Mucosa of rectum (tissue), 2 donors: ENCODE results near the gene PAPPA.

Source experiments
- H3K27ac ChIP-seq, 2 donors: one replicate each; pipeline ENCODE4 v1.7.0; 2013; ENCODE audit warnings: inconsistent platforms in 2 of 2, low read depth in 2 of 2, low read length in 2 of 2
- H3K27me3 ChIP-seq, 2 donors: one replicate each; pipeline ENCODE4 v1.7.0; 2013; ENCODE audit warnings: low read length in 2 of 2; ENCODE audit not compliant: control insufficient read depth in 2 of 2, insufficient read depth in 2 of 2
- H3K36me3 ChIP-seq, 2 donors: one replicate each; pipeline ENCODE4 v1.7.0; 2013; ENCODE audit warnings: low read length in 2 of 2; ENCODE audit not compliant: control insufficient read depth in 2 of 2, insufficient read depth in 2 of 2
- H3K4me1 ChIP-seq, 2 donors: one replicate each; pipeline ENCODE4 v1.7.0; 2013; ENCODE audit warnings: low read length in 2 of 2, mild to moderate bottlenecking in 1 of 2; ENCODE audit not compliant: control insufficient read depth in 2 of 2, insufficient read depth in 2 of 2
- H3K4me3 ChIP-seq, 2 donors: one replicate each; pipeline ENCODE4 v1.7.0; 2013; ENCODE audit warnings: low read length in 2 of 2
- H3K9ac ChIP-seq, 2 donors: one replicate each; pipeline ENCODE4 v1.7.0; 2013; ENCODE audit warnings: low read length in 2 of 2, low read depth in 1 of 2, mild to moderate bottlenecking in 1 of 2
- H3K9me3 ChIP-seq, 2 donors: one replicate each; pipeline ENCODE4 v1.7.0; 2013; ENCODE audit warnings: low read length in 2 of 2; ENCODE audit not compliant: control insufficient read depth in 2 of 2
- donor health status: healthy.
- donor health status: Normal muscosa, but diverticular disease.

The PAPPA gene

DNA sequence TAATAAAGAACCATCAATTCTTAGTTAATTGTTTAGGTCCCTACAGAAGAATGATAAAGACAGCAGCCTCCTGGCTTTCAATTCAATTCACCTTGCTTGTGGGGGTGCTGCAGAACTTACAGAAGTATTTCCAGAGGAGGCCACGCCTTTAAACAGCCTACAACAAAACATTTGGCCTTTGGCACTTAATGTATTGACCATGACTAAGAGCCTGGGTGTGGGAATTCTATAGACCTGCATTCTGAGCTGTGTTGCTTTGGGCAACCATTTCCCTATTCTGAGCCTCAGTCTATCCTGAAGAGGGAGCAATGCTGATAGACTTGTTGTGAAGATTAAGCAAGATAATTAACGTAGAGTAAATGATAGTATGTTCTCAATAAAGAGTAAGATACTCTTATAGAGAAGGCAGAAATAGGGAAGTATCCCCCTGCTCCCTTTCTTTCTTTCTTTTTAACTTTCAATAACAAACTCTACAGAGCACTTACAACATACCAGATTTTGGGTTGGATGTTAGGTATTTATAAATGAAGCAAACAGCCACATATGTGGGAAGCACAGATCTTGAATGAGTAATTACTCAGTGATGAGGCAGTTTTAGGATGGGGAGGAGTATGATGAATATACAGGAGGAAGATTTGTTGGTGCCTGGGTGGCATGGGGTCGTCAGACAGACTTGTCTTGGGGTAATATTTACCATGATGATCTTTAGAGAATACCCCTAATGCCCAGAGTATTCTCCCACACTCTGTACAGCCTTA, 28.4 kb downstream of the PAPPA start:
- H3K36me3 ChIP-seq: no peaks in the 10 kb centered on the region
- no peak overlapping the region for H3K4me3 ChIP-seq
- no peaks in the 10 kb centered on the region for H3K9me3 ChIP-seq
- H3K27ac ChIP-seq: no peak overlapping the region
- no peaks in the 10 kb centered on the region for H3K4me1 ChIP-seq
- H3K27me3 ChIP-seq: no peaks in the 10 kb centered on the region
- H3K9ac ChIP-seq: no peak overlapping the region

DNA sequence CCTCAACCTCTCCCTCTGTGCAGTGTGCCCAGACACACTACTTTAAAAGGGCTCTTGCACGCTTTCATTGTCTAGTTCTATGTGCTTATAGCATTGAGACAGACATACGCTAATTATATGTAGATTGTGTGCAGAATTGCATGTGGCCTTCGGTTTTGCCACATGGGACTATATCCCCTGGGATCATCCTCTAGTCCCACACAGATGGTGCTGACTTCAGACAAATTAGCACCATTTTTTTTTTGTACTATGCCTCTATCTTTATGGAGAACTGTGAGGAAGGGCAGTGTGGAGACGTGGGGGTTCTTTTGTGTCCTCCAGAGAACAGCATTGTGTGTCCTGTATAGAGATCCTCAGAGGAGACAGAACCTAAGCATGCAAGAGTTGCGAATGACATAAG, 29.3 kb downstream of the PAPPA start:
- Histone ChIP-seq H3K9me3 (no peaks in the 10 kb centered on the region), H3K4me1 (no peaks in the 10 kb centered on the region), H3K9ac (no peak overlapping the region), H3K27me3 (no peaks in the 10 kb centered on the region), H3K4me3 (no peak overlapping the region), H3K36me3 (no peaks in the 10 kb centered on the region), H3K27ac (no peak overlapping the region)

DNA sequence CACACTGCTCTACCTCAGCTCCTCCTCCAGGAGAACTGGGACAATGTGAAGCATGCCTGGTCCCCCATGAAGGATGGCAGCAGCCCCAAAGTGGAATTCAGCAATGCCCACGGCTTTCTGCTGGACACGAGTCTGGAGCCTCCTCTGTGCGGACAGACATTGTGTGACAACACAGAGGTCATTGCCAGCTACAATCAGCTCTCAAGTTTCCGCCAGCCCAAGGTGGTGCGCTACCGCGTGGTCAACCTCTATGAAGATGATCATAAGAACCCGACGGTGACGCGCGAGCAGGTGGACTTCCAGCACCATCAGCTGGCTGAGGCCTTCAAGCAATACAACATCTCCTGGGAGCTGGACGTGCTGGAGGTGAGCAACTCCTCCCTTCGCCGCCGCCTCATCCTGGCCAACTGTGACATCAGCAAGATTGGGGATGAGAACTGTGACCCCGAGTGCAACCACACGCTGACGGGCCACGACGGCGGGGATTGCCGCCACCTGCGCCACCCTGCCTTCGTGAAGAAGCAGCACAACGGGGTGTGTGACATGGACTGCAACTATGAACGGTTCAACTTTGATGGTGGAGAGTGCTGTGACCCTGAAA, 34.1 kb downstream of the PAPPA start:
- Histone ChIP-seq H3K27me3 (no peaks in the 10 kb centered on the region), H3K4me1 (no peaks in the 10 kb centered on the region), H3K27ac (no peak overlapping the region), H3K9me3 (no peaks in the 10 kb centered on the region), H3K4me3 (no peak overlapping the region), H3K36me3 (no peaks in the 10 kb centered on the region), H3K9ac (no peak overlapping the region)

DNA sequence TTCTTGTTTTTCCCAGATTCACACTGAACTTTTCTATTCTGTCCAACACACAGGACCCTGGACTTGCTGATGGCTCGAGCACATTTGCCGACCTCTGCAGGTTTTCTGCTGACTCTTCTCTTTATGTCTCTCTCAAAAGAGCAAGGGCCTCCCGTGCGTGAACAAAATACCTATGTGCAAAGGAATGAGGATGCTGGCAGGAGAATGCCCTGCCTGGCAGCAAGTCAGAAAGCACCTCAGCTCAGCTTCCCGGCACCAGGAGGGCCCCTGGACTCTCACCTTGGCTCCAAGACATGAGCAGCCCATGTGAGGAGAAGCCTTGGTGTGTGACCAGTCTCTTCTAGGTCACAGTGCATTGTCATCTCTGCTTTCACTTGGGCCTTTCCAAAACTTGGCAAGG, 36.1 kb downstream of the PAPPA start:
- no peaks in the 10 kb centered on the region for H3K9me3 ChIP-seq
- H3K36me3 ChIP-seq: no peaks in the 10 kb centered on the region
- no peaks in the 10 kb centered on the region for H3K27me3 ChIP-seq
- H3K4me3 ChIP-seq: no peak overlapping the region
- H3K9ac ChIP-seq: no peak overlapping the region
- H3K4me1 ChIP-seq: no peaks in the 10 kb centered on the region
- no peak overlapping the region for H3K27ac ChIP-seq

DNA sequence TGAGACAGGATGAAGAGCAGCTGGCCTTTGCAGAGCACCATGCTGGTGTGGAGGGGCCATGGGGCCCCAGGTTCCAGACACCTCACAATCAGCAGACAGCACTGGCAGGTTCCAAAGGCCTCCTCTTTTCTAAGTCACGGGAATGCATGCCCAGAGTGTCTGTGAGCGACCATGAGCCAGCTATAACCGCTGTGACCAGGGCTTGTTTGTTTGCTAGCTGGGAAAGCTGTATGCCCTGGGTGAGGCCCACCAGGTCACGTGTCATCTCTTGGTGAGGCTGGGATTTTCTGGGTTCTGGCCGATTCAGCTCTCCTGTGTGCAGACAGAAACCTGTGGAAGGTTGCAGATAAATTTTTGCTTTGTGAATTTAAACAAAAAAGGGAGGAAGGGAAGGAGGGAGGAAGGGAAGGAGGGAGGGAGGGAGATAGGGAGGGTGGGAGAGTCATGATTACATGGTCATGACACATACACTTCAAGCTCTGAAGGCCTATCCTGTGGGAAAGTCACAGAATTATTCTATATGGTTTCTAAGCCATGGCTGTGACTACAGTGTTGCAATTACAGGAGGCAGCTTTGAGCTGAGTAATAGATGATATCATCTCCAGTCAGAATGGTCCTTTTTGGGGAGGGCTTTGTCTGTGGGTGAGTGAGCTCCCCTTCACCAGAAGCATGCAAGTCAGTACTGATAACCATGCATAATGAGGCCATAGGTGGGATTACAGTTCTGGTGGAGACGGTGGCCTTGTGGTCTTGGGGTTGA, 37.2 kb downstream of the PAPPA start:
- Histone ChIP-seq H3K9ac (no peak overlapping the region), H3K4me1 (no peaks in the 10 kb centered on the region), H3K36me3 (no peaks in the 10 kb centered on the region), H3K27ac (no peak overlapping the region), H3K27me3 (no peaks in the 10 kb centered on the region), H3K4me3 (no peak overlapping the region), H3K9me3 (no peaks in the 10 kb centered on the region)

DNA sequence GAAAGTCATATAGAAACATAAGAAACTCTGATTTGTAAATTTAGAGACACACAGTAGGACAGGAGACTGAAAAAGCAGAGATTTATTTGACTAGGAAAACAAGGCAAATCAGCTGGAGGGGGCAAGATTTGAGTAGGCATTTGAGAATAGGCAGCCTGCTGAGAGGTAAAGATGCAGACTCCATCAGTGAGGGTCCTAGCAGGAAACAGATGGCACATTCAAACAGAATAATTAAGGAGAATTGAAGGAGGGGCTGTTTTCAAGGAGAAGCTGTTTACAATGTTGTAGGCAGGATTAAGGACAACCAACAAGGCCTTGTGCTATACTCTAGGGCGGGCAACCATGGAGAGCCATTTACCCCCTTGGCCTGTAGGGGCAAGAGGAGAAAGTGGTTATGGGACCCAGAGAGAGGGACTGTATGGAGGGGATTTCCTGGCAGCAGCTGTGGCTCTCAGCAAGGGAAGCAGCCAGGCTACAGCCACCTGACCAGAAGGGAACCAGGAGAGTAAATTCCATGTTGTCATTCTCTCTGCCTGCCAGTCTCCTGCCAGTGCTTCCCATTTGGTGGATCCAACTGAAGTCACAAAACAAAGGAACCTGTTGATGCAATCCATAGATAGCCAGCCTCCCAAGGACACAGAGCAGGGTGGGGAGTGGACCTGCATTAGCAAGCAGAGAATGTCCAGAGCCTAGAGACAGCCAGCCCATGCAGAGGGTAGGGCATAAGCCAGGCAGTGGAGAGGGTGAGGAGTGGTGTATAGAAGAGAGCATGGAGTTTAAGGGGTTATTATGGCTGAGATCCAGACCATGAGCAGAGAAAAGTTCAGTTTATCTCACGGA, 38.2 kb downstream of the PAPPA start:
- Histone ChIP-seq H3K27me3 (no peaks in the 10 kb centered on the region), H3K27ac (no peak overlapping the region), H3K4me1 (no peaks in the 10 kb centered on the region), H3K9ac (no peak overlapping the region), H3K36me3 (no peaks in the 10 kb centered on the region), H3K4me3 (no peak overlapping the region), H3K9me3 (no peaks in the 10 kb centered on the region)

DNA sequence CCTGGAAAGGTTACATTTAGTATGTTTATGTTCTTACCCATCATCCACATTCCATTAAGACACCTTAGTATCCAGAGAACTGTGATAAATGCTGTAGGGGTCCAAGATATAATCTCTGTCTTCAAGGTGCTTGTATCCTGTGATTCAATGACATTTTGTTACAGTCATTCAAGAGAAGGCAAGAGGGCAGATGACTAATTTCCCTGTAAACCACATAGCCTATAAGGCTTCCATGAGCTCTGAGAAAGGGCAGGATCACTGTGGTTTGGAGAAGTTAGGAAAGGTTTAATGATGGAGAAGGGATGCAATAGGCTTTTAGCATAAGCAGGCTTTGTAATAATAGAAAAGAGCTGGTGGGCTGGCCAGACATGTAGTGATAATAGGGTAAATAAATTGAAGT, 40.0 kb downstream of the PAPPA start:
- Histone ChIP-seq H3K4me1 (no peaks in the 10 kb centered on the region), H3K9ac (no peak overlapping the region), H3K27me3 (no peaks in the 10 kb centered on the region), H3K36me3 (no peaks in the 10 kb centered on the region), H3K9me3 (no peaks in the 10 kb centered on the region), H3K4me3 (no peak overlapping the region), H3K27ac (no peak overlapping the region)

DNA sequence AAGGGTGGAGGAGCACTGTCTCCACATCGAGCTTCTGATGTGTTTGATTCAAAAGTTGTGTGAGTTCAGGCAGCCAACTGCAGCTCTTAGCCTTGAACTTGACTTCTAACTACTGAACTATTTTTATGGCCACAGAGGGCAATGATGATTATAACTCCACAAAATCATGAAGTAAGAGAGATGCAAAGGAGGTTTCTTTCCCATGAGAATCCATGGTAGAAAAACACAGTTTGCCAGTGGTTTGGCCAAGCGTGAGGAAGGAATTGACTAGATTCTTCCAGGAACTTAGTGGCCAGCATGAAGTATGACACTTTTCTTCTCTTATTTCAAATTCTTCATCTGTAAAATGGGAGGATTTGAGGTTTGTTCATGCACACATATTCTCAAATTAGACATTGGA, 43.2 kb downstream of the PAPPA start:
- no peak overlapping the region for H3K27ac ChIP-seq

DNA sequence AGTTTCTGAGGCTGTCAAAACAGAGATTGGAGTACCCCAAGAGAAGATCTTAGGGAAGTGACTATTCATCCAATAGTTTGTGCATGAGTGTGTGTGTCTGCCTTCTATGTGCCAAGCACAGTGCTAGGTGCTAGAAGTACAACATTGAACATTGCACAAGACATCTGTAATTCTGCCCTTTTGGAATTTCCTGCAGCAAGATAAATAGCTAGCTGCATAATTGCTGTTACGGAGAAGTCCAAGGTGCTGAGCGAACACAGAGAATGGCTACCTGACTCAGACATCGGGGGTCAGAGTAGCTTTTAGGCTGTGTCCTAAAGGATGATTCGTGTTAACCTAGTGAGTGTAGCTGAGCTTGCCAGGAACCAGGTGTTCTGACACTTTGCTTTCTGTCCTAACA, 44.8 kb downstream of the PAPPA start:
- Histone ChIP-seq H3K9ac (no peak overlapping the region), H3K4me3 (no peak overlapping the region), H3K27me3 (no peaks in the 10 kb centered on the region), H3K27ac (no peak overlapping the region), H3K9me3 (no peaks in the 10 kb centered on the region), H3K4me1 (no peaks in the 10 kb centered on the region), H3K36me3 (no peaks in the 10 kb centered on the region)

More for the DNA sequence above, 43.2 kb downstream of the PAPPA start:
- H3K27me3 ChIP-seq: no peaks in the 10 kb centered on the region
- no peak overlapping the region for H3K4me3 ChIP-seq
- H3K4me1 ChIP-seq: no peaks in the 10 kb centered on the region
- H3K36me3 ChIP-seq: no peaks in the 10 kb centered on the region
- no peak overlapping the region for H3K9ac ChIP-seq
- H3K9me3 ChIP-seq: no peaks in the 10 kb centered on the region
